SU-DHL-6 (cell line): Measurements from ENCODE around the gene BCAP31.

Experiments
- H2AFZ ChIP-seq: fragments of 200-600 bp; sonication (generic); 2 replicates; pipeline ENCODE4 v1.6.1; 2014; ENCODE audit warnings: low read depth, mild to moderate bottlenecking, moderate library complexity, mixed read lengths, antibody characterized with exemption, low read length; ENCODE audit not compliant: severe bottlenecking
- H3F3A ChIP-seq: fragments of 200-600 bp; shearing (Covaris generic); 2 replicates; pipeline ENCODE4 v1.6.0; 2016; ENCODE audit warnings: antibody characterized with exemption, mild to moderate bottlenecking; ENCODE audit not compliant: insufficient read depth
- H3K27ac ChIP-seq: fragments of 200-600 bp; sonication (generic); 2 replicates; pipeline ENCODE4 v1.5.1; 2016; ENCODE audit warnings: low read depth, mild to moderate bottlenecking, low read length, moderate library complexity, mixed read lengths
- H3K27me3 ChIP-seq: fragments of 200-600 bp; sonication (generic), shearing (Covaris generic); 2 replicates; pipeline ENCODE4 v1.6.0; 2014; ENCODE audit warnings: mild to moderate bottlenecking, low read length
- H3K36me3 ChIP-seq: fragments of 200-600 bp; sonication (generic); 2 replicates; pipeline ENCODE4 v1.6.1; 2014; ENCODE audit warnings: mild to moderate bottlenecking, low read length, mixed read lengths
- H3K4me2 ChIP-seq: fragments of 300-600, 200-600 bp; shearing (Covaris generic), sonication (generic); 2 replicates; pipeline ENCODE4 v1.6.0; 2014; ENCODE audit warnings: low read length, low read depth, mild to moderate bottlenecking; ENCODE audit not compliant: poor library complexity, severe bottlenecking
- H3K4me3 ChIP-seq: fragments of 200-600 bp; sonication (generic); 2 replicates; pipeline ENCODE4 v1.5.1; 2014; ENCODE audit warnings: antibody characterized with exemption, low read length, mild to moderate bottlenecking, mixed read lengths; ENCODE audit not compliant: insufficient read depth, poor library complexity, severe bottlenecking
- H3K79me2 ChIP-seq: fragments of 200-600 bp; sonication (generic); 2 replicates; pipeline ENCODE4 v1.6.1; 2014; ENCODE audit warnings: mild to moderate bottlenecking, low read length, moderate library complexity; ENCODE audit not compliant: insufficient read depth
- H3K9ac ChIP-seq: fragments of 200-600 bp; sonication (generic); 2 replicates; pipeline ENCODE4 v1.7.0; 2014; ENCODE audit warnings: mild to moderate bottlenecking, low read length
- H3K9me2 ChIP-seq: fragments of 200-600 bp; sonication (generic); replicated peaks from 2 replicates; pipeline ENCODE4 v1.6.1; 2014; ENCODE audit warnings: low read length; ENCODE audit not compliant: insufficient read depth
- H3K9me3 ChIP-seq: fragments of 200-600 bp; sonication (generic); 2 replicates; pipeline ENCODE4 v1.6.1; 2014; ENCODE audit warnings: low read length, mixed read lengths; ENCODE audit not compliant: insufficient read depth
- H4K20me1 ChIP-seq: fragments of 200-600 bp; sonication (generic); 2 replicates; pipeline ENCODE4 v1.6.1; 2014; ENCODE audit warnings: low read depth, mild to moderate bottlenecking, antibody characterized with exemption, low read length, moderate library complexity, mixed read lengths
- CTCF ChIP-seq: fragments of 200-600 bp; sonication (generic); IDR thresholded peaks from one replicate; pipeline ENCODE4 v1.5.1; 2017; ENCODE audit warnings: antibody characterized with exemption, mild to moderate bottlenecking, low read length, moderate library complexity; ENCODE audit not compliant: insufficient read depth, poor library complexity, severe bottlenecking
- EZH2phosphoT487 ChIP-seq: fragments of 200-600 bp; sonication (generic), shearing (Covaris generic); conservative IDR thresholded peaks from 2 replicates; pipeline ENCODE4 v1.6.1; 2018; ENCODE audit warnings: mild to moderate bottlenecking, antibody characterized with exemption, low read length, moderate library complexity, mixed read lengths

Gene BCAP31

GRCh38 chrX:153659268-153659667, 64.9 kb downstream of the BCAP31 start:
- Histone ChIP-seq H3K9ac (no peak overlapping the region), H3K36me3 (no peaks in the 10 kb centered on the region), H3K4me3 (no peak overlapping the region), H3K4me2 (no peak overlapping the region), H2AFZ (no peak overlapping the region), H3K9me2 (no peaks in the 10 kb centered on the region), H4K20me1 (no peaks in the 10 kb centered on the region), H3F3A (no peaks in the 10 kb centered on the region), H3K27me3 (no peaks in the 10 kb centered on the region), H3K79me2 (no peaks in the 10 kb centered on the region), H3K9me3 (no peaks in the 10 kb centered on the region), H3K27ac (no peak overlapping the region)
- TF ChIP-seq EZH2phosphoT487 (no peak), CTCF (no peak)

GRCh38 chrX:153657161-153657560, 67.0 kb downstream of the BCAP31 start:
- Histone ChIP-seq H3K36me3 (no peaks in the 10 kb centered on the region), H3K79me2 (no peaks in the 10 kb centered on the region), H3K9ac (no peak overlapping the region), H3K27ac (no peak overlapping the region), H3K27me3 (no peaks in the 10 kb centered on the region), H4K20me1 (no peaks in the 10 kb centered on the region), H3K4me3 (no peak overlapping the region), H2AFZ (no peak overlapping the region), H3F3A (no peaks in the 10 kb centered on the region), H3K9me2 (no peaks in the 10 kb centered on the region), H3K9me3 (0 out of 2 replicates have a peak, but pooled peaks cover 3% of the 10 kb centered on the region), H3K4me2 (no peak overlapping the region)
- no peak for TF ChIP-seq EZH2phosphoT487
- TF ChIP-seq CTCF = no peak

GRCh38 chrX:153653556-153653955, 70.6 kb downstream of the BCAP31 start:
- H3K27me3 ChIP-seq = no peaks in the 10 kb centered on the region
- H3K27ac ChIP-seq = no peak overlapping the region
- no peaks in the 10 kb centered on the region for H3K79me2 ChIP-seq
- no peaks in the 10 kb centered on the region for H3K36me3 ChIP-seq
- no peaks in the 10 kb centered on the region for H3K9me2 ChIP-seq
- no peaks in the 10 kb centered on the region for H3F3A ChIP-seq
- no peak overlapping the region for H2AFZ ChIP-seq
- no peak for TF ChIP-seq CTCF
- TF ChIP-seq EZH2phosphoT487 = no peak
- 0 out of 2 replicates have a peak, but pooled peaks cover 3% of the 10 kb centered on the region for H3K9me3 ChIP-seq
- no peak overlapping the region for H3K4me3 ChIP-seq
- no peak overlapping the region for H3K9ac ChIP-seq
- H3K4me2 ChIP-seq = no peak overlapping the region
- H4K20me1 ChIP-seq = no peaks in the 10 kb centered on the region
